Heart right ventricle (tissue), 16 donors: ENCODE measurements around the gene ENOX1. TPM values are rescaled to one million over a fixed set of nuclear protein-coding genes. Genes with fewer than 3 reads are reported as not detected.

ENCODE experiments used
- ATAC-seq, 8 donors: fragments of 200-7000 bp; cut with Tn5 transposase; one replicate each; pipeline ENCODE4 v1.9.1; 2020; ENCODE audit warnings: mild to moderate bottlenecking in 8 of 8, moderate library complexity in 8 of 8, moderate number of reproducible peaks in 1 of 8
- DNase-seq, 2 donors: peaks; one replicate each; pipeline ENCODE4 v3.0.0-alpha.2; 2020
- H3K27ac ChIP-seq, 10 donors: fragments of 200-600 bp; sonication (generic) in 2 of 10; one replicate each; pipeline versions ENCODE4 v1.5.0 to v1.8.0; 2020 to 2022; ENCODE audit warnings: mild to moderate bottlenecking in 3 of 10
- H3K27me3 ChIP-seq, 7 donors: fragments of 200-600 bp; one replicate each; pipeline ENCODE4 v1.8.0; 2021 to 2022; ENCODE audit warnings: mild to moderate bottlenecking in 2 of 7
- H3K36me3 ChIP-seq, 9 donors: fragments of 200-600 bp; sonication (generic) in 1 of 9; one replicate each; pipeline versions ENCODE4 v1.5.0 to v1.8.0; 2020 to 2022; ENCODE audit warnings: mild to moderate bottlenecking in 2 of 9
- H3K4me1 ChIP-seq, 9 donors: fragments of 200-600 bp; sonication (generic) in 1 of 9; one replicate each; pipeline versions ENCODE4 v1.5.0 to v1.8.0; 2020 to 2022; ENCODE audit warnings: mild to moderate bottlenecking in 4 of 9
- H3K4me3 ChIP-seq, 10 donors: fragments of 200-600 bp; sonication (generic) in 2 of 10; one replicate each; pipeline versions ENCODE4 v1.5.0 to v1.8.0; 2020 to 2022; ENCODE audit warnings: mild to moderate bottlenecking in 7 of 10, moderate library complexity in 2 of 10
- H3K9me3 ChIP-seq, 11 donors: fragments of 200-600 bp in 10 of 11; sonication (generic) in 2 of 11; one replicate each; pipeline versions ENCODE4 v1.5.0 to v1.8.0; 2013 to 2022; ENCODE audit warnings: mild to moderate bottlenecking in 2 of 11, control low read depth in 1 of 11, moderate library complexity in 1 of 11
- WGBS, 2 donors: extraction: QIAGEN DNeasy Blood & Tissue Kit; methylation state at CpG; one replicate each; pipeline ENCODE4 v1.1.7; 2013; ENCODE audit warnings: inconsistent platforms in 1 of 2; 5-methylcytosine and 5-hydroxymethylcytosine counted together
- intact Hi-C, 10 donors: fragments of 100-400 bp; cut with DNase I; formaldehyde crosslinking; loops; one replicate each; pipeline versions ENCODE4 v1.11.1 to v1.14.2; 2022
- polyA plus RNA-seq, 2 donors: library from polyadenylated mRNA; stranded (reverse); fragments of 200-250 nt; gene quantifications; one replicate each; pipeline ENCODE4 v1.2.3, GENCODE V29; 2013
- total RNA-seq, 10 donors: library from RNA; stranded (reverse); fragmentation: NEBNext Ultra II Directional in 3 of 10; extraction: Animal tissue kit (Norgen Biotek cat#: 25700) in 3 of 10; gene quantifications; one replicate each; pipeline versions ENCODE4 v1.2.1 to v1.2.4, GENCODE V29; 2021 to 2023
- TF ChIP-seq, protein P1 (sequence below), 9 donors: fragments of 200-600 bp; sonication (generic) in 2 of 9; IDR thresholded peaks; one replicate each; pipeline versions ENCODE4 v1.5.0 to v1.8.0; 2021 to 2022; ENCODE audit warnings: antibody characterized with exemption in 9 of 9, mild to moderate bottlenecking in 5 of 9, moderate library complexity in 1 of 9
- donor health status: Arrhythmogenic right ventricular cardiomyopathy.
- donor health status: ischemic (EF 13 %, LVEDD 7.1; RV severe dilation, severe dysfunction).
- donor health status: healthy with polysubstance abuse.
- donor health status: DM: no; HTN: yes; CAD: no.
- donor health status: DM: no; HTN: no; CAD: no.
- donor health status: ischemic (EF 25% LVEDD 6.9; RV normal size, moderate dysfunction).
- donor health status: ischemic (EF 25% LVEDD 5.7; RV mildly dilated, moderate dysfunction).
- donor health status: healthy.
- donor health status: DM: yes; HTN: yes; CAD: no.
- donor health status: Ischemic cardiomyopathy.
- donor health status: ischemic (EF 35%, LVEDD 5.7; RV mildly dilated, moderate dysfunction).
- donor health status: nonischemic (EF 11% LVEDD 7.7; RV severe dilation, severe dysfunction).
- donor health status: DM: yes; HTN: yes; CAD: no.
- donor health status: PGD.
- donor health status: ischemic (EF 29% LVEDD 5.4; RV normal size, mild dysfunction).
- donor health status: nonischemic (EF 23%, LVEDD 6.1; RV moderate dilation, normal function).

ENOX1 gene
- total and polyA plus RNA-seq, 12 donors: 2.0 to 10.4 (median 7.1) TPM

DNA sequence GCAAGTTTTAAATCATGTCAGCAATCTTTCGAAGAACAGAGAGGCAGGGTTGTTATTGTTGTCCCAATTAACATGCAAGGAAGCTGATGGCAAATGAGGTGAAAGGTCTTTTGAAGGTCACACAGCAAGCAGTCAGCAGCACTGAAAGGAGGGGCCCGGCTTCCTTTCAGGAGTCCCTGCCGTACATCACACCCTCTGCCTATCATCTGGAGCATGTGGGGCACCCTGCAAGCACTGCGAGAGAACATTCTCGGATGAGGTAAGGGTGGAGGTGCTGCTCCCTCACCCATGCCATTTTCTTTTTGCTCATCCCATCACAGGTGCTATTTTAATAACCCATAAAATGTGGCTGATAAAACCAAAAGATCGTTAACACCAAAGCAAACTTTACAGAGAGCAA lies 111.2 kb downstream of the ENOX1 start:
- WGBS, 2 donors: 68 to 70% methylated on average over 6 of the region's 6 CpGs

GRCh38 chr13:43669964-43670363 lies 116.8 kb downstream of the ENOX1 start:
- Histone ChIP-seq H3K36me3 (no peaks in the 10 kb centered on the region), H3K4me1 (peaks cover 0 to 10% (median 7%) of the 10 kb centered on the region in 9 donors), H3K9me3 (no peaks in the 10 kb centered on the region), H3K4me3 (no peak overlapping the region), H3K27ac (no peak overlapping the region), H3K27me3 (peaks cover 0 to 3% (median 0%) of the 10 kb centered on the region in 7 donors)
- intact Hi-C loops: no loop called here
- ATAC-seq (no peak), DNase-seq (no peak)
- 88 to 89% methylated on average over 3 of the region's 3 CpGs for WGBS, 2 donors
- TF ChIP-seq, protein P1, sequence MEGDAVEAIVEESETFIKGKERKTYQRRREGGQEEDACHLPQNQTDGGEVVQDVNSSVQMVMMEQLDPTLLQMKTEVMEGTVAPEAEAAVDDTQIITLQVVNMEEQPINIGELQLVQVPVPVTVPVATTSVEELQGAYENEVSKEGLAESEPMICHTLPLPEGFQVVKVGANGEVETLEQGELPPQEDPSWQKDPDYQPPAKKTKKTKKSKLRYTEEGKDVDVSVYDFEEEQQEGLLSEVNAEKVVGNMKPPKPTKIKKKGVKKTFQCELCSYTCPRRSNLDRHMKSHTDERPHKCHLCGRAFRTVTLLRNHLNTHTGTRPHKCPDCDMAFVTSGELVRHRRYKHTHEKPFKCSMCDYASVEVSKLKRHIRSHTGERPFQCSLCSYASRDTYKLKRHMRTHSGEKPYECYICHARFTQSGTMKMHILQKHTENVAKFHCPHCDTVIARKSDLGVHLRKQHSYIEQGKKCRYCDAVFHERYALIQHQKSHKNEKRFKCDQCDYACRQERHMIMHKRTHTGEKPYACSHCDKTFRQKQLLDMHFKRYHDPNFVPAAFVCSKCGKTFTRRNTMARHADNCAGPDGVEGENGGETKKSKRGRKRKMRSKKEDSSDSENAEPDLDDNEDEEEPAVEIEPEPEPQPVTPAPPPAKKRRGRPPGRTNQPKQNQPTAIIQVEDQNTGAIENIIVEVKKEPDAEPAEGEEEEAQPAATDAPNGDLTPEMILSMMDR (IDR thresholded peaks at IDR 0.05): no peak

More for the DNA sequence above, 111.2 kb downstream of the ENOX1 start:
- DNase-seq (no peak), ATAC-seq (no peak)
- H3K27me3 ChIP-seq: peaks cover 0 to 3% (median 0%) of the 10 kb centered on the region in 7 donors
- H3K4me3 ChIP-seq: no peak overlapping the region
- intact Hi-C loops: no loop called here
- no peak overlapping the region for H3K27ac ChIP-seq
- H3K9me3 ChIP-seq: no peaks in the 10 kb centered on the region
- H3K4me1 ChIP-seq: peaks cover 0 to 4% (median 0%) of the 10 kb centered on the region in 9 donors
- TF ChIP-seq, protein P1 (IDR thresholded peaks at IDR 0.05): no peak
- no peaks in the 10 kb centered on the region for H3K36me3 ChIP-seq

- Histone ChIP-seq H3K27me3 (peaks cover 0 to 3% (median 0%) of the 10 kb centered on the region in 7 donors), H3K9me3 (no peaks in the 10 kb centered on the region), H3K36me3 (no peaks in the 10 kb centered on the region), H3K4me3 (no peak overlapping the region), H3K4me1 (peaks cover 0 to 18% (median 12%) of the 10 kb centered on the region in 9 donors), H3K27ac (no peak overlapping the region)
- no peak for DNase-seq
- no peak for ATAC-seq
- 84 to 91% methylated on average over 1 of the region's 1 CpG for WGBS, 2 donors
- TF ChIP-seq, protein P1 (IDR thresholded peaks at IDR 0.05): no peak
- intact Hi-C loops: no loop called here
Observed at GRCh38 chr13:43669101-43669500, 117.7 kb downstream of the ENOX1 start.

DNA sequence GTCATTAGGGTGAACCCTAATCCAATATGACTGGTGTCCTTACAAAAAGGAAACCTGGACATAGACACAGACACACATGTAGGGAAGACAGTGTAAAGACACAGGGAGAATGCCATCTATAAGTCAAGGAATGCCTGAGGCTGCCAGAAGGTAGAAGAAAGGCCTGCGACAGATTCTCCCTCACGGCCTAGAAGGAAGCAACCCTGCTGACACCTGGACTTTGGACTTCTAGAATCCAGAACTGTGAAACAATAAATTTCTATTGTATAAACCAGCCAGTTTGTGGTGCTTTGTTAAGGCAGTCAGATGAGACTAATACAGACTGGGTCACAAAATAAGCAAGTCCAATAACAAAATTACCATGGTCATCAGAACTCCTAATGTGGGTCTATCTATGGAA lies 120.4 kb downstream of the ENOX1 start:
- DNase-seq: no peak
- H3K9me3 ChIP-seq: no peaks in the 10 kb centered on the region
- peaks cover 0 to 36% (median 25%) of the 10 kb centered on the region in 9 donors for H3K4me1 ChIP-seq
- WGBS, 2 donors: 96% methylated on average over 2 of the region's 2 CpGs
- no peak overlapping the region for H3K4me3 ChIP-seq
- TF ChIP-seq, protein P1 (IDR thresholded peaks at IDR 0.05): no peak
- no peak for ATAC-seq
- peaks cover 0 to under 1% (median 0%) of the 10 kb centered on the region in 7 donors for H3K27me3 ChIP-seq
- intact Hi-C loops: no loop called here
- H3K36me3 ChIP-seq: no peaks in the 10 kb centered on the region
- no peak overlapping the region for H3K27ac ChIP-seq
